GM18907 (cell line): ENCODE data around the gene ADH7.

Experiments used
- ATAC-seq: cut with Tn5 transposase; IDR thresholded peaks from one replicate; pipeline ENCODE4 v1.9.1; 2021; ENCODE audit warnings: mild to moderate bottlenecking, moderate library complexity; ENCODE audit not compliant: unreplicated experiment

Gene ADH7

DNA sequence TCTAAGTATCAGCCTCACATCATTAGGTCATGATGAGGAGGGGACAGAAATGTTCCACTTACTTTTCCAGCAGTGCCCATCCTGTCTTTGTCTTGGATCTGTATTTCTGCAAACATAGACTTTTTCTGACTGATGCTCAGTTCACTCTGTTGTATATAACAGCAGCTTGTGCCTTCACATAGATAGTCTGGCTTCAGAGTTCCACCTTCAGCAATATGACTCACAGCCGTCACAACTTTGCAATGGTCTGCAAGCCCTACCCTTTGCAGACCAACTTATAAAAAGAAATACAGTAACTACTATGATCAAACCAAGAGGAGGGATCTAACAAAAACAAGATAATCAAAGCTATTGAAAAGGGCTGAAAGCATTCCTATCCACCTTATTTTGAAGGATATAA, at the start of gene ADH7:
Gene ADH7, minus strand, starts transcription at position 189 of the 400 bp plus-strand sequence. Its CDS starts 109 bp downstream, at position 80.
- ATAC-seq: no peak

DNA sequence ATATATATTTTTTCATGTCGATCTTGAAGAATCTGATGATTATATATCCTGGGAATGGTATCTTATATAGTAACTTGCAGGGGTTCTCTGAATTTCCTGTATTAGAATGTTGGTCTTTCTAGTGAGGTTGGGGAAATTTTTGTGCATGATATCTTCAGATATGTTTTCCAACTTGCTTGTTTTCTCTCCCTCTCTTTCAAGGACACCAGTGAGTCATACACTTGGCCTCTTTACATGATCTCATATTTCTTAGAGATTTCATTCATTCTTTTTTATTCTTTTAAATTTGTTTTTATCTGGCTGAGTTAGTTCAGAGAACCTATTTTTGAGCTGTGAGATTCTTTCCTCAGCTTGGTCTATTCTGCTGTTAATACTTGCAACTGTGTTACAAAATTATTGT, 48.5 kb upstream of the ADH7 start:
- no peak for ATAC-seq

DNA sequence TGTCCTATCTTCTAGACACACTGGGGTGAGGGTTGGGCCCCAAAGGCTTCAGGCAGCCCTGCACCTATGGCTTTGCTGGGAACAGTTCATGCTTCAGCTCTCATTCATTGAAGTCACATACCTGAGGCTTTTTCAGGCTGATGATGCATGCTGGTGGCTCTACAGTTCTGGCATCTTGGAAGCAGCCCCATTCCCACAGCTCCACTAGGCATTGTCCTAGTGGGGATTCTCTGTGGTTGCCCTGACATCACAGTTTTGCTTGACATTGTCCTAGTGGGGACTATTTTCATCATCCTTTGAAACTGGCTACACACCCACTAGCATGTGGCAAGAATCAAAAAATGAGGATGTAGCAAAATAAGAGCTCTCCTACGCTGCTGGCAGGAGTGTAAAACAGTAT, 38.0 kb upstream of the ADH7 start:
- ATAC-seq: no peak

DNA sequence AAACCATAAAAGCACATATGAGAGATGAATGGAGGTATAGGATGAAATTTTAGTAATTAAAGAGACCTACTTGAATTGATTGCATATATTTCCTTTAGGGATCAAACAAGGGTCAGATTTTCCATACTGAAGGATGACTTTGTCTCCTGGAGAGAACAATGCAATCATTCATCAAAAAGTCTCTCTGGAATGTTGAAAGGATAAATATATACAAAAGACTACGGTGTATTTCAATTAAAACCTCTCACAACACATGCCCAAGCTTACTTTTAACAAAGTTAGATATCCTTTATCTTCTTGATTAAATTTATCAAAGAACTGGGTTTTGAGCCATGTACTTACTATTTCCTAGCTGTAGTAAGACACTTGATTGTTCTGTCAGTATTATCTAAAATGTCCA, 36.8 kb upstream of the ADH7 start:
- no peak for ATAC-seq

DNA sequence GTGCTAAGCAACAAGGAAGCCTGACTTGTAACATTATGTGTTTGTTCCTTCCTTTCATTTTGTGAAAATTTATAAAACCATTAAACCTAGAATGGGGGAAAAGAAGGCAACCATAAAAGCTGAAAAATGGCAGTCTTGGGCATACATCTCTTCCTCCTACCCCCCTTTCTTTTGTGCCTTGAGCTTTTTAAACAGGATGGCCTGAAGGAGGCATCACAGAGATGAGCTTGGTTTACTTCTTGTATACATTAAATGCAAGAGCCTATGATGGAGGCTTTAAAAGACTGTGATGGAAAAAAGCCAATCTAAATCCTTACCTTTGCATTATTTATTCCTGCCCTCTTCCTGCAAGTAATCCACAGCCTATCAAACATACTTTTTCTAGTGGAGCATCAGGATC, 36.2 kb upstream of the ADH7 start:
- no peak for ATAC-seq

DNA sequence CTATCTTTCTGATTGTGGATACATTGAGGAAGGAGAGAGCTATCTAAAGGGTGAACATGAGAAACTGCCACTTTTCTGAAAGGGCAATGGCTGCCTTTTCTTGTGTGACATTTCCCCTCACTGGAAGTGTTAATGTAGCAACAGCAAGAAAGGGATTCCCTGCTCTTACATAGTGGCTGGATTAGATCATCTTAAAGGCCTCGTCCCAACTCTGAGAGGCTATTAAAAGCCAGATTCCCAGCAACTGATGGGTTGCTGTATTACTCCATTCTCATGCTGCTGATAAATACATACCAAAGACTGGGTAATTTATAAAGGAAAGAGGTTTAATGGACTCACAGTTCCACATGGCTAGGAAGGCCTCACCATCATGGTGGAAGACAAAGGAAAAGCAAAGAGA, 33.7 kb upstream of the ADH7 start:
- no peak for ATAC-seq

DNA sequence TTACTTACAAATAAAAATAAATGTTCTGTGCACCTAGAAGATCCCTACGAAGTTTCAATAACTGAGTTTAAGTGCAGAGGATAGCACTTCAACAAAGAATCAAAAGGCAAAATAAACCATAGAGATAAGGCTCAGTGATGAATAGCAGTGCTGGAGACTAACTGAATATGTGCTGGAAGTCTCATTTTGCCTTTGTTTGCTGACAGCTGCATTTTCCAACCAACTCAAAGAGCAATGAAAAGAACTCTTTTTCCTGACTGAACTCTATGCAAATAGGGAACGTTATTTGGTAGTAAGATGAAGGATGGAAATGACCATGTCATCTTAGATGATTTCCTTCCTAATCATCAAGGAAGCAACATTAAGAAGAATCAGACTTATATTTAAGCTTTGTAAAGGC, 32.7 kb upstream of the ADH7 start:
- no peak for ATAC-seq

DNA sequence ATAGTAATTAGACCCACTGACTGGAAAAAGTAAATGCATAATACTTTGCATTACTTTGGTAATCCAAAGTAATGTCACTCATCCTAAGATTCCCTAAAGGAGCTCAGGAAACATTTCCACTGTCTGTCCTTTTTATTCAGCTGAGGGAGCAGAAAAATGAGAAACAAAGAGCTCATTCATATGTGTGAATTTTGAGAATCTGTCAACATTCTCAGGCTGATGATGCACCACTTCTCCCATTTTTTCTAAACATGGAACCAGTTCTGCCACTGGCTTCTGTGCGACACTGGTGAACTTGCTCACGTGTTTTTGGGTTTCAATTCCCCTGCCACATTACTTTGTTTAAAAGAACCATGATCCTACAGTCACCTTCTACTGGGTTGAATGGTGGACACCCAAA, 28.4 kb upstream of the ADH7 start:
- ATAC-seq: no peak

DNA sequence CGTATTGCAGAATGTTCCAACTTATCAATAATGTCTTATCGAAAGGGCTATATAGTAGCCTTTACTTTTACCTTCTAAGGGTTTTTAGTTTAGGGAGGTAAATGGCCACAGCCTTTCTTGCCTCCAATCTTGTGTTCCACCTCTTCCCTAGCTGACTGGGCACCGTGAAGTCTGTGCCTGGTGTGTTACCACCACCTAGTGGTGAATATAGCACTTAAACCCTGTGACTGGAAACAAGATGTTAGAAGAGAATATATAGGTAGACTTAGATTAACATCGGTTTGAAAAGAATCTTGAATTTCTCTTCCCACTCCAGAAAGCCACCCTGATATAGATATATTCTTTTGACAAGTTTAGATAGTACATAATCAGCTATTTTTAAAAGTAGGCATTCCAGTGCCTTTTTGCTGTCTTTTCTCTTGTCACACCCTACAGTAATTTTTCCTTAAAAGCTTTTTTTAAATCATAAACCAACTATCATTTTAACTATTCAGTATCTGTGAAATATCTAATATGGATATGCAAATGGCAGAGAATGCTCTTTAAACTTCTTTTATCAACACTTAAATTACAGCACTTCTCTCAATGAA, 27.8 kb upstream of the ADH7 start:
- peak; percentile 97 for ATAC-seq

DNA sequence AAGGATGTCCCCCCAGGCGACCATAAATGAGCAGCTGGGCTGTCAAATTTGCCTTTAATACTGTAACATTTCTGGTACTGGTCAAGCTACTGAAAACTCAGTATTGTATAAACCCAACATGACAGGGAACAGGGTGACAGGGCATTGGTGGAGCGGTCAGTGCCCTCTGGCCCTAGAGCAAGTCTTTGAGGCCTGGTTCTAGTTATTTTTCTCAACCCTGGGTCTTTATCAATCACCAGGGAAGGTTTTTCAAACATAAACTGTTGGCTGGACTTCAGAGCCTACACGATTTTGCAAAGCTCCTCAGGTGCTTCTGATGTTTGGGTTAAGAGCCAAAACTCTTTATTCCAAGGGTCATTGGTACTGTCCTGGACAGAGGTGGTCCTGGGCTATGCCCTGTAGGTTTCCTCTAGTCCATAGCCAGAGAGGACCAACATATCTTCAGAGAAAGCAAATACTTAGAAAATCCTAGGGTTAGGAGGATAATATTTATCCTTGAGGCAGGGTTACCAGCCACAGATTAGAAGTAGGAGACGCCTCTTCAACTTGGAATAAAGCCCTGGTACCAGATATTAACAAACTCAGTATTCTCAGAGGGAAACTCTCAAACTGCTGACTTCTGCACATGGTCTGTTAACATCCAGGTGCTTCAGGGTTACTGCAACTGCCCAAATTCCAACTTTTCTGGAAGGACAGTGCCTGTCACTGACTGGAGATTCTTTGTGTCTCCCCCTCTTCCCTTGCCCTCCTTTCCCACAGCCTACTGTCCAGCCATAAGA, 26.7 kb upstream of the ADH7 start:
- no peak for ATAC-seq

DNA sequence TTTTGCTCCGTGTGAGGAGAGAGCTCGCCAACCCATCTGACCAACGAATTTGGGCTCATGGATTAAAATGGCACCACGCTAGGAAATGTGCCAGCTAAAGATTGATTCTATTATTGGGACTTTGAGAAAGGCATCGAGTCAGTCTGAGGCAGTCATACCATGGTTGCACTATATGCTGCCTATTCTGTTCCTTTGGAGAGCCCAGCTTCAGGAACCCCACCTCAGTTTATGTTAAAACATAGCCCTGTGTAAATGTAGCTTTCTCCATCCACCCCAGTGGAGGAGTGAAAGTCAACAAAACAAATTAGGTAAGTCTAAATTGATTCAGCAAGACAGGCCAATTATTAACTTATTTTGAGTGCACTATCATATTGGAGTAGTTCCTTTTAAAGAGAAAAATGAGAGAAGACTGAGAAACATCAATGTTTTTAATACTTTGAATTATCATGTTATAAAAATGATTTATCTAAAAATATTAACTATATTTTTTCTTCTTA, 24.5 kb upstream of the ADH7 start:
- ATAC-seq: no peak

DNA sequence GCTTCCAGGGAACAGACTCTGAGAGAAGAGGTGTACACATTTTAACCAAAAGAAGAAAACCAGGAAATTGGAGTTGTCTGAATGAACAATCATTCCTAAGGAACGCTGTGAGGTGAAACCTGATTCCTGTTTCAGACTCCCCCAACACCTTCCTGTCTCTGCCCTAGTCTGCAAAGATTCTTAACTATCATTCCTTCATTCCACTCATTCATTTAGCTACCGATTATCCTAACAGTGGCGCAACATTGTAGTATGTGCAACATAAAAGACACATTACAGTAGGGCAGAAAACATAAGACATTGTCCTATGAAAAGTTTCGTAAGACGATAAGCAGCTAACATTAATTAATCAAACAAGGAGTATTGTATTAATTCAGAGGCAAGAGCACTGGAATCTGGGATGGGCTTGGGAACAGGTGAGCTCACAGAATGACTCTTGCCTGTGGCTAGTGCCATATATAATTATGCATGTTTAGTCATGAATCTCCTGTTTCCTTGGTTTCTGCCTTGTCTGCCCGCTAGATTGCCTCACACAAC, 23.8 kb upstream of the ADH7 start:
- ATAC-seq: no peak

DNA sequence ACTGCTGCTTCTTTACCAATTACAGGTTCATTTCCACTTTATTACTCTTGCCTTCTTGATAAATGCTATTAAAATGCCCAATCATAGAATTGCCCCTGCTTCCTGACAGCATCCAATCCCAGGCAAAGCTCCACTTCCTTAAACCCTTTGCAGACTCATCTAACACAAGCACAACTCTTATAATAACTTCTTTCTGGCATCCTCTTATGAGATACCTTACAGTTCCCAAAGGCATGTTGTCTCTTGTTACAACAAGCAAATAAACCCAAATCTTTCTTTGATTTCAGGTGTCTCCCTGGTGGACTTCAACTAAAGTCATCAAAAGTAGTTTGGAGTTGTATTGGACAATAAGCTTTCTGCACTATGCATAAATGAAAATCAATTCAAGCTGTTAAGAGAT, 22.5 kb upstream of the ADH7 start:
- no peak for ATAC-seq

DNA sequence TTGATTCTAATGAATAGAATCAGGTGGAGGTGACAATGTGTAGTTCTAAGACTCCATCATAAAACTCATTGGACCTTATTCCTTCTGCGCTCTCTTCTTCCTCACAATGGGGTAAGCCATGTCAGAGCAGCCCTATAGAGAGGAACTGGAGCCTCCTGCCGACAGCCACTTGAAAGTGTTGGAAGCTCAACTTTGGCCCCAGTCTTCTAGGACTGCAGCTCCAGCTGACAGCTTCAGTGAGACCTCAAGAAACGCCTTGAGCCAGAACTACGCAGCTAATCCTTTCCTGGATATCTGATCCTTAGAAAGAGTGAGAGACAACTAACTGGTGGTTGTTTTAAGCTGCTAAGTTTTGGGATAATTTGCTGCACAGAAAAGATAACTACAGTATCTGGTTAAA, 22.1 kb upstream of the ADH7 start:
- no peak for ATAC-seq

DNA sequence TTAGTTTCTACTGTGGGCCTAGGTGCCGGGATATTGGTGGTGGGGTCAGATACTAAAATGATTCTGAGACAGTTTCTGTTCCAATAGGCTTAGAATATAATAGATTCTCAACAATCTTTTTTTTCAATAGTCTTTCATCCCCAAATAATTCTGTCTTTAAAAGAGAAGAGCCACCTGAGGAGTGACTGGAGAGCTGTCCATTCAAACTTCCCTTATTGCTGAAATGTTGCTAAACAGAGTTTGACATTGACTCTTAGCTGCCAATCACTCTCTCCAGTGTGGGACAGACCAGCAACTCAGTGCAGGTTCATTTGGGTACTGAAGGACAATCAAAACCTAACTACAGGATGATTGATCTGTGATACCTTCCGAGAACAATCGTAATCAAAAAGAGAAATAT, 12.4 kb upstream of the ADH7 start:
- peak; percentile 40 for ATAC-seq

DNA sequence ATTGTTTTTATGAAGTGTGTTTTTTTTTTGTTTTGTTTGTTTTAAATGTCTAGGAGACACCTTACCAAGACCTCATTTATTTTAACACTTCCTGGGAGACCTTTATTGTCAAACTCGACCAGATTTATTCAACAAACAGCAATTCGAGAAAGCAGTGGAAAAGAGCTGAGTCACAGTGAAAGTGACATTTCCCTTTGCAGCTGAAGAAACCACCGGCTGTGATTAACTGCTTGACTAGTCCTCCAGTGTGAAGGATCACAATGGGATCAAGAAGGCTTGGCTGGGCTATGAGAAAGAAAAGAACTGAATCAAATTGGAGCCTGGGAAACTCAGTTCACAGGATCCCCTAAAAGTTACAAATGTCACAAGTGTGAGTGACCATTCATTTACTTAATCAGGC, 11.9 kb upstream of the ADH7 start:
- peak; percentile 98 for ATAC-seq

DNA sequence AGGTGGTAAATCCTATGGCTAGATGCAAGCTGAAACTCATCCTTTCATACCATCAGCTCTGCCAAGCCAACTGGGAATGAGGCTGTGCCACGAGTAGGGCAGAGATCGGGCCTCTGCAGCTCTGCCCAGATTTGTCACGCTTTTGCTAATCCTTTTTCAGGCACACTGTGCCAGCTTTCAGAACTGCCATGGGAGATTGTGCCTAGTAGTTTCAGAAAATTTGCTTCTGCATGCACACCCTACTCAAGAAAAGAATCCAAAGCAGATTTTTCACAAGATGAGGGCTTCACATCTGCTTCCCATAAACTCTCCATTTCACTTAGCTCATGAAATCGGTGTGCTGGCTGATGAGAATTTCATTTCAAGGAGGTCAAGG, 3.3 kb upstream of the ADH7 start:
- no peak for ATAC-seq

DNA sequence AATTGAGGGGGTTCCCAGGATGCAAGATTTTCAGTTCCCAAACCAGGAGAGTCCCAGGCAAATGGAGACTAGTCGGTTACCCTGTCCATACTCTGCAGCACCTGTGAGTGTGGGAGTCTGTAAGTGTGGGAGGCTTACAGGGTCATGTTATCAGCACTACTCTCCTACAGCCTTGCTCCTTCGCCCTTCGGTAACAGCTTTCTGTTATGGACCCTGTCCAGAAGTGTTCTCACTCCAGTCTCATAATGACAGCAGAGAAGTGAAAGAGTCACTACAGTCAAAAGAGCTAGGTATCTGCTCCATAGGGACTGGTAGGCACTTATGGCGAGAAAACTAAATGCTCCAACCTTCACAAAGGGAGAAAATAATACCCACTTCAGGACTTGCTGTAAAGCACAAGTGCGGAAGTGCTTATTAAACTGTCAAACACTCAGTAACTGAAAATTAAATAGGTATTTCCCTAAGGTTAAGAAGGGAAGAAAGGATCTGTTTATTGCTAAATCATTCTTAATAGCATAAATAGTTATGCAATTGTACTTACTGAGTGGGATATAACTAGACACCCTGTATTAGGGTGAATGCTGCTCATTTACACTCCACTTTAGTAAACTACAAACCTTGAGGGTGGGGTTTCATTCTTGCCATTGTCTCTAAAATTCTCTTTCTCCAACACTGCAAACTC, 2.7 kb upstream of the ADH7 start:
- no peak for ATAC-seq

DNA sequence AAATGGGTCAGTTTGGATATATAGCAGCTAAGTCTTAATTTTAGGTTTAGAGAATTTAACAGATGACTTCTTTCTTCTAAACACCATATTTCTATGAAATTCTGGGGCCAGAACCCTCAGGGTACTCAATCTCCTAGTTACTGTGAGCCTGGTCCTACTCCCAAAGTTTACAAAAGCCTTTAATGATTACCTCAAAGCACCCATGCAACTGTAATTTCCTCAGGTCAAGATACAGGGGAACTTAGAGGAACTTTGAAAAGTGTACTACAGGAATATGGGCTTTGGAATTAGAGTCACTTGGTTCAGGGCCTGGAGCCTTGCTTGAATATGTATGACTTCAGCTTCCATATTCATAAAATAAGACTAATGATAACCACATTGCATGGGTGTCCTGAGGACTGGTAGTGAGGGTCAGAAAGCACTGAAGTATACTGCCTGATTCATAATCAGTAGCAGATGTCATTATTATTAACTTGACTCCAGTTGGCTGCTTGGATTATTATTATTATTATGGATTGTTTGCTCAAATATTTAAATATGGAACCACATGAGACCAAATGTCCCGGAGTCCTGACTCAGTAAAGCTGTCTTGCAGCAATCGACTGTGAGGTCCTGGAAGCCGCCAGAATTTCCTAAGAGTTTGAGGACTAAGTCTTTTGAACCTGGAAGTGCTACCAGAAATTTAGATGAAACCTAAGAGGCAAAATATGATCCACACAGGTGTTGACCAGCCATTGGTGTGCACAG, 2.0 kb upstream of the ADH7 start:
- no peak for ATAC-seq

DNA sequence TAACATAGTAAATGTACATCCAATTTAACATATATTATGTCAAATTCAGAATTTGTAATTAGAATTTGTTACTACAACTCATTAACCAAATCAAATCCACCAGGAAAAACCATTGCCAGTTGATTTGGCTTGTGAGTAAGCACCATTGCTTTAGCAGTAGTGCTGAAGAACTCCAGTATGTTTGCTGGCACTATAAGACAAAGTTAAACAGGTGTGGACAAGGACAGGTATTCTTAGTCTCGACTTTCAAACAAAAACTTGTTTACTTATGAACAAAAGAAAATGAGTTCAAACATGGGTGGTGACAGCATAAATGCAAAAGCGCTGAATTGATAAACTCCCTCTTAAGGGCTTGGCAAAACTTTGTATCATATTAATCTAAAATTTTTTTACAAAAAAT, 1.3 kb upstream of the ADH7 start:
- no peak for ATAC-seq

DNA sequence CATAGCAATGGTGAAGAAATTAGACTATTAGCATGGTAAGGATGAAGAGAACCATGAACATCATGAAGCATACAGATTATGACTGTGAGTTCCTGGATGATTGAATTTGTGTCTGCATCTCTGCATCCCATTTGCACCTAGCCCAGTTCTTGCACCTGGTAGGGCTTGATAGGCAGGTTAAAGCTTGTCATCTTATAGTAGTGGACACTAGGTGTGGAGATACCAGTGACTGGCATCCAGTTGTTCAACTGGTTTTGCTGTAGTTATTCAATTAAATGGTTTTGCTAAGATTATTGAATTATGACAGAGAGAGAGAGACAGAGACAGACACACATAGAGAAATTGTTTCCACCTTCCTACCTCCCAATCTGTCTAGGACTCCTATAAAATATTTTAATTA, 5.0 kb downstream of the ADH7 start:
- ATAC-seq: no peak
